Right lobe of liver (tissue), 6 donors: ENCODE results near the gene GNB5. TPM values are rescaled to one million over a fixed set of nuclear protein-coding genes. Genes with fewer than 3 reads are reported as not detected.
"Not testable (repeated sequence)": the region's sequence is repeated elsewhere in the genome, so short reads cannot be mapped to it uniquely, and the experiment has no call there.

Source experiments
- ATAC-seq, 4 donors: fragments of 200-7000 bp; cut with Tn5 transposase; one replicate each; pipeline ENCODE4 v1.9.1; 2020; ENCODE audit warnings: mild to moderate bottlenecking in 4 of 4, moderate library complexity in 4 of 4
- DNase-seq, 3 donors: peaks; one replicate each; pipeline ENCODE4 v3.0.0-alpha.2; 2020
- H3K27ac ChIP-seq, 3 donors: fragments of 200-600 bp; one replicate each; pipeline ENCODE4 v1.8.0; 2022
- H3K27me3 ChIP-seq, 2 donors: fragments of 200-600 bp; one replicate each; pipeline ENCODE4 v1.8.0; 2022
- H3K36me3 ChIP-seq, 4 donors: fragments of 200-600 bp; sonication (generic) in 1 of 4; one replicate each; pipeline versions ENCODE4 v1.5.1 to v1.8.0; 2017 to 2022; ENCODE audit warnings: control low read depth in 1 of 4
- H3K4me1 ChIP-seq, 4 donors: fragments of 200-600 bp; sonication (generic) in 1 of 4; one replicate each; pipeline versions ENCODE4 v1.5.1 to v1.8.0; 2017 to 2022; ENCODE audit warnings: control low read depth in 1 of 4
- H3K4me3 ChIP-seq, 3 donors: fragments of 200-600 bp; one replicate each; pipeline ENCODE4 v1.8.0; 2022
- H3K9me3 ChIP-seq, 4 donors: fragments of 200-600 bp; sonication (generic) in 1 of 4; one replicate each; pipeline versions ENCODE4 v1.5.1 to v1.8.0; 2017 to 2022; ENCODE audit warnings: control low read depth in 1 of 4
- POLR2A ChIP-seq: fragments of 450-650 bp; IDR thresholded peaks from one replicate; pipeline ENCODE4 v1.6.1; 2017; ENCODE audit warnings: antibody characterized with exemption, mild to moderate bottlenecking
- whole genome bisulfite sequencing: methylation state at CpG from one replicate; pipeline ENCODE4 v1.1.6; 2018; ENCODE audit warnings: low coverage, low lambda C conversion rate; ENCODE audit not compliant: insufficient coverage; ENCODE audit errors: missing lambda C conversion rate; 5-methylcytosine and 5-hydroxymethylcytosine counted together
- intact Hi-C, 2 donors: fragments of 100-400 bp; cut with DNase I; formaldehyde crosslinking; loops; one replicate each; pipeline versions ENCODE4 v1.11.2 to v1.14.1; 2022
- total RNA-seq, 6 experiments: library from RNA; depleted of rRNA in 2 of 6; stranded (reverse); fragments of >200 nt in 2 of 6; fragmentation: NEBNext Ultra II Directional in 3 of 6; extraction: Animal tissue kit (Norgen Biotek cat#: 25700) in 3 of 6; gene quantifications; one replicate each; pipeline versions ENCODE4 v1.1.0 to v1.2.4, GENCODE V29; 2016 to 2023
- TF ChIP-seq, protein P1 (sequence below), 4 donors: fragments of 200-600 bp in 3 of 4; fragments of 450-650 bp in 1 of 4; IDR thresholded peaks; one replicate each; pipeline versions ENCODE4 v1.5.1 to v1.8.0; 2016 to 2022; ENCODE audit warnings: antibody characterized with exemption in 4 of 4, mild to moderate bottlenecking in 2 of 4
- donor health status: DM: no; HTN: yes; CAD: no.
- donor health status: DM: no; HTN: no; CAD: no.
- donor health status: DM: no; HTN: no; CAD: no.
- donor health status: DM: no; HTN: yes; CAD: no.
- donor health status: DM: no; HTN: yes; CAD: no.

Gene GNB5
- total RNA-seq, 6 experiments from 2014 or later: 11.1 to 34.5 (median 16.5) TPM

DNA sequence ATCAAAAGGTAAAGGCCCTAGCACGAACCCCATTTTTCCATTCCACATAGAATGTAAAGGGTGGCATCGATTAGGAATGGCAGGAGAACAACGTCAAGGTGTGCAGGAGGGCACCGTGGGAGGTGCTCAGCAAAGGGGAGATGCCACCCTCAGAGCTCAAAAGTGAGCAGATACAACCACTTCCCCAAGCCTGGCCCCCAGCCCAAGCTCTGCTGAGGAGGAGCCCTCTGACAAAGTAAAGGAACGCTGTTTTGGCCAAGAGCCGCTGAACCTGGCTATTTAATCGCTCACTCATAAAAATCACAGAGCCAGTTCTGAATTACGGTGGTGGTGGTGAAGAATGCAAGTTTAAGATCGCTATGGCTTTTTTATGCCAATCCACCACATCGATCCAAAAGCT, 12.4 kb downstream of the GNB5 start:
- 0% methylated on average over 5 of the region's 10 CpGs for WGBS
- Histone ChIP-seq H3K36me3 (no peaks in the 10 kb centered on the region), H3K9me3 (no peaks in the 10 kb centered on the region), H3K27ac (peak overlapping the region; percentile 82 to 90 (median 87)), H3K4me1 (peaks cover 0 to 4% (median 2%) of the 10 kb centered on the region in 4 donors), H3K27me3 (no peaks in the 10 kb centered on the region), H3K4me3 (peak overlapping the region; percentile 62 to 69 (median 67))
- TF ChIP-seq, protein P1, sequence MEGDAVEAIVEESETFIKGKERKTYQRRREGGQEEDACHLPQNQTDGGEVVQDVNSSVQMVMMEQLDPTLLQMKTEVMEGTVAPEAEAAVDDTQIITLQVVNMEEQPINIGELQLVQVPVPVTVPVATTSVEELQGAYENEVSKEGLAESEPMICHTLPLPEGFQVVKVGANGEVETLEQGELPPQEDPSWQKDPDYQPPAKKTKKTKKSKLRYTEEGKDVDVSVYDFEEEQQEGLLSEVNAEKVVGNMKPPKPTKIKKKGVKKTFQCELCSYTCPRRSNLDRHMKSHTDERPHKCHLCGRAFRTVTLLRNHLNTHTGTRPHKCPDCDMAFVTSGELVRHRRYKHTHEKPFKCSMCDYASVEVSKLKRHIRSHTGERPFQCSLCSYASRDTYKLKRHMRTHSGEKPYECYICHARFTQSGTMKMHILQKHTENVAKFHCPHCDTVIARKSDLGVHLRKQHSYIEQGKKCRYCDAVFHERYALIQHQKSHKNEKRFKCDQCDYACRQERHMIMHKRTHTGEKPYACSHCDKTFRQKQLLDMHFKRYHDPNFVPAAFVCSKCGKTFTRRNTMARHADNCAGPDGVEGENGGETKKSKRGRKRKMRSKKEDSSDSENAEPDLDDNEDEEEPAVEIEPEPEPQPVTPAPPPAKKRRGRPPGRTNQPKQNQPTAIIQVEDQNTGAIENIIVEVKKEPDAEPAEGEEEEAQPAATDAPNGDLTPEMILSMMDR (IDR thresholded peaks at IDR 0.05): no peak
- no peak for TF ChIP-seq POLR2A
- DNase-seq: no peak
- no peak for ATAC-seq
- intact Hi-C loops: no loop called here

DNA sequence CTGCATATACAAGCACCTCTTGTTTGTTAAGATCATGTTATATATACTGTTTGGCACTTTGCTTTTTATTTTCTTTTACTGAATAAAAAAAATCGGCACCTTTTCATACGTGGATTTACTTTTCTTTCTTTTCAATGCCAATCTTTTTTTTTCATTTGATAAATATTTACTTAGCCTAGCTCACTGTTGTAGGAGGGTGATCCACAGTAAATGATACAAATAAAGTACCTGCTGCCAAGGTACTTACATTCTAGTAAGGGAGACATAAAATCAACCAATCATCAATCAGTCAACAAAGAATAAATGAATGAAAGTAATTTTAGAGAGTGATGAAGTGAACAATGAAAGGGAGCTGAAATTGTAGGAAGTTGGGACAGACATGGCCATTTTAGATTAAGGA, 18.3 kb downstream of the GNB5 start:
- TF ChIP-seq, protein P1 (IDR thresholded peaks at IDR 0.05): no peak
- TF ChIP-seq POLR2A: no peak
- Histone ChIP-seq H3K36me3 (no peaks in the 10 kb centered on the region), H3K27ac (no peak overlapping the region), H3K9me3 (no peaks in the 10 kb centered on the region), H3K4me1 (peaks cover 0 to under 1% (median 0%) of the 10 kb centered on the region in 4 donors), H3K27me3 (no peaks in the 10 kb centered on the region), H3K4me3 (no peak overlapping the region)
- intact Hi-C loops: no loop called here
- WGBS: 47% methylated on average over 2 of the region's 2 CpGs
- DNase-seq (no peak), ATAC-seq (peak; percentile 63 to 76 (median 68))

DNA sequence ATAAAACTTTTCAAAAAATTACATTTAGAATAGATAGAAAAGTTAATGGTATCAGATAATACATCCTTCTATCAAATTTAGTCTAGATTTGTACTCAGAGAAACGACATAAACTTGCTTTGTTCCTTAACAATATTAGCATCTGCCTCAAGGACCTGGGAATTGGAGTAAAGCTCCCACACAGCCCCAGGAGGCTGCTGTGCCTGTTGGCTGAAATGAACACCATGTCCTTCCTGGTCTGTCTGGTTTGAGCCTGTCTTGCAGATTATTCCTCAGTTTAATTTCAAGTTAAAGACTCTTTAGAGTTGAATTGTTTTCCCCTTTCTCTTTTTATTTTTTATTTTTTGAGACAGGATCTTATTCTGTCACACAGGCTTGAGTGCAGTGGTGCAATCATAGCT, 19.4 kb downstream of the GNB5 start:
- TF ChIP-seq, protein P1 (IDR thresholded peaks at IDR 0.05): no peak
- no peak for TF ChIP-seq POLR2A
- Histone ChIP-seq H3K4me1 (peaks cover 0 to 6% (median 0%) of the 10 kb centered on the region in 4 donors), H3K27me3 (no peaks in the 10 kb centered on the region), H3K36me3 (no peaks in the 10 kb centered on the region), H3K27ac (no peak overlapping the region), H3K4me3 (no peak overlapping the region), H3K9me3 (no peaks in the 10 kb centered on the region)
- 42% methylated on average over 1 of the region's 1 CpG for WGBS
- ATAC-seq (no peak), DNase-seq (no peak)
- intact Hi-C loops: no loop called here

DNA sequence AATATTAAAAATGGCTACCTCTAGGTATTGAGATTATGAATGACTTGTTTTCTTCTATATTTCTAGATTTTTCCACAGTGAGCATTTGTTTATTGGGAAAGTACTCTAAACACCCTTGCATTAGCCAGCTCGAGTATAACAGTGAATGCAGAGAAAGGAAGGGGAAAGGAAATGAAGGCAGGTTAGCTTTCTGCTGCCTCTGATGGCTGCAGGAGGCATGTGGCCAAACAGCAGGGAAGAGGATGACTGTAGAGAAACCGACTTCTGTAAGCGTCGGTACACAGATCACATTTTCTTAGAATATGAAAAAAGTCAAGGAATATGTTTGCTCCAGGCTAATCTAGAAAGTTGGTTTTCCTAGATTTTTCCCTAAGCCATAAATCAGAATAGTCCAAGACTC, 19.8 kb downstream of the GNB5 start:
- WGBS: 31% methylated on average over 4 of the region's 4 CpGs
- intact Hi-C loops: no loop called here
- no peak for TF ChIP-seq POLR2A
- TF ChIP-seq, protein P1 (IDR thresholded peaks at IDR 0.05): no peak
- Histone ChIP-seq H3K27ac (no peak overlapping the region), H3K27me3 (no peaks in the 10 kb centered on the region), H3K4me3 (no peak overlapping the region), H3K9me3 (no peaks in the 10 kb centered on the region), H3K36me3 (no peaks in the 10 kb centered on the region), H3K4me1 (peaks cover 0 to 6% (median 0%) of the 10 kb centered on the region in 4 donors)
- DNase-seq: no peak
- peak in 1 of 4 donors; percentile 11 for ATAC-seq

DNA sequence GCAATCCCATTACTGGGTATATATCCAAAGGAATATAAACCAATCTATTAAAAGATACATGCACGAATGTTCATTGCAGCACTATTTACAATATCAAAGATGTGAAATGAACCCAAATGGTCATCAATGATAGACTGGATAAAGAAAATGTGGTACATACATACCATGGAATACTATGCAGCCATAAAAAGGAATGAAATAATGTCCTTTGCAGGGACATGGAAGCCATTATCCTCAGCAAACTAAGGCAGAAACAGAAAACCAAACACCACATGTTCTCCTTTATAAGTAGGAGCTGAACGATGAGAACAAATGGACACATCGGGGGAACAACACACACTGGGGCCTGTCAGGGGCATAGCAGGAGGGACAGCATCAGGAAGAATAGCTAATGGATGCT, 21.0 kb downstream of the GNB5 start:
- DNase-seq, ATAC-seq, H3K9me3 ChIP-seq, H3K4me1 ChIP-seq, H3K4me3 ChIP-seq, intact Hi-C loops, H3K27ac ChIP-seq, H3K27me3 ChIP-seq, H3K36me3 ChIP-seq: not testable (repeated sequence)
- WGBS: 90% methylated on average over 3 of the region's 3 CpGs

DNA sequence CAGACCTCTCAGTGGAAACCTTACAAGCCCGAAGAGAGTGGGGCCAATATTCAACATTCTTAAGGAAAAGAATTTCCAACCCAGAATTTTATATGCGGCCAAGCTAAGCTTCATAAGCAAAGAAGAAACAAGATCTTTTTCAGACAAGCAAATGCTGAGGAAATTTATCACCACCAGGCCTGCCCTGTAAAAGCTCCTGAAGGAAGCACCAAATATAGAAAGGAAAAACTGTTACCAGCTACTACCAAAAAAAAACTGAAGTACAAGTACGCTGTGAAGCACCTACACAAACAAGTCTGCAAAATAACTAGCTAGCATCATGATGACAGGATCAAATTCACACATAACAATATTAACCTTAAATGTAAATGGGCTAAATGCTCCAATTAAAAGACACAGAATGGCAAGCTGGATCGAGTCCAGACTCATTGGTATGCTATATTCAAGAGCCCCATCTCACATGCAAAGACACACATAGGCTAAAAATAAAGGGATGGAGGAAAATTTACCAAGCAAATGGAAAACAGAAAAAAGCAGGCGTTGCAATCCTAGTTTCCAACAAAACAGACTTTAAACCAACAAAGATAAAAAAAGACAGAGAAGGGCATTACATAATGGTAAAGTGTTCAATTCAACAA, 25.6 kb downstream of the GNB5 start:
- intact Hi-C loops, ATAC-seq, H3K9me3 ChIP-seq, H3K27ac ChIP-seq, H3K4me1 ChIP-seq, H3K4me3 ChIP-seq, H3K27me3 ChIP-seq, DNase-seq, H3K36me3 ChIP-seq: not testable (repeated sequence)
- WGBS: 81% methylated on average over 5 of the region's 5 CpGs
